ENCODE results near the gene PIP5K1C.
"Not testable (repeated sequence)": the region's sequence is repeated elsewhere in the genome, so short reads cannot be mapped to it uniquely, and the experiment has no call there.

PIP5K1C gene

GRCh38 chr19:3643674-3644313 lies 56.5 kb downstream of the PIP5K1C start:
- no peak for DNase-seq

- no peak for DNase-seq
Measured at GRCh38 chr19:3642987-3643673, 57.1 kb downstream of the PIP5K1C start.

- DNase-seq: no peak
Measured at GRCh38 chr19:3642296-3642695, 58.0 kb downstream of the PIP5K1C start.

- DNase-seq: no peak
Measured at GRCh38 chr19:3641515-3642269, 58.6 kb downstream of the PIP5K1C start.

- no peak for DNase-seq
Measured at GRCh38 chr19:3639479-3639878, 60.8 kb downstream of the PIP5K1C start.

GRCh38 chr19:3638208-3639193 lies 61.8 kb downstream of the PIP5K1C start:
- no peak for DNase-seq

- DNase-seq: no peak
Measured at GRCh38 chr19:3637621-3638020, 62.6 kb downstream of the PIP5K1C start.

DNA sequence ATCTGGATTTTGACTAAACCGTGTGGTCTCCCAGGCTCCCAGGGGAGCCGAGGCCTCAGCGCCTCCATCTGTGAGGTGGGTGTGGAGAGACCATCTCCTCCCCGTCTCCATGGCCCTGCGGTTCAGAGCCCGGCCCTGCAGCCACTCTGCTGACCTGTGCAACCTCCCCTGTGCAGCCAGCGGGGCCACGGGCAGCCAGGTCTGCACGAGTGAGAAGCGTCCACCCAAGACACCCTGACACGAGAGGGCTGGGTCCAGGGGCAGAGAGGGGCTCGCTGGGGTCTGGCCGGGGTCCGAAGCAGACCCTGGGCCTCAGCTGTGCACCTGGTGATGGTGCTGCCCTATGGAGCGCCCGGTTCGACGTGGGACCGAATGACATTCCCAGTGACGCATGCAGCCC lies 63.3 kb downstream of the PIP5K1C start:
- DNase-seq: no peak

DNA sequence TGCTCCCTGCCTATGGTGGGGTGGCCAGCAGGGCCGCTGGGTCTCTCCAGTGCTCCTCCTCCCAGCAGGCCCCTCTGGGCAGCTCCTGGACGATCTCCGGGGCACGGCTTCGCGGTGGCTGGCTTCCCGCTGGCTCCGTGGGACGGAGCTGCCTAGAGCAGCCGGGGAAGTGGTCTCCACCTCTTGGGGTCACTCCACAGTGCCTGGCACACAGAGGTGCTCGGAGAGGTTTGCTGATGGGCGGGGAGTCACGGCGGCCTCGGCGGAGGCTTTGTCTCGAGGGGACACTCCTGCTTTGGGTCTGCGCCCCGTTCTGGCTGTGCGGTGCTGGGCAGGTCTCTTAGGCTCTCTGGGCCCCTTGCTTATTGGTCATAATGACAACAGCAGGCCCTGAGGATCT lies 63.8 kb downstream of the PIP5K1C start:
- no peak for DNase-seq

DNA sequence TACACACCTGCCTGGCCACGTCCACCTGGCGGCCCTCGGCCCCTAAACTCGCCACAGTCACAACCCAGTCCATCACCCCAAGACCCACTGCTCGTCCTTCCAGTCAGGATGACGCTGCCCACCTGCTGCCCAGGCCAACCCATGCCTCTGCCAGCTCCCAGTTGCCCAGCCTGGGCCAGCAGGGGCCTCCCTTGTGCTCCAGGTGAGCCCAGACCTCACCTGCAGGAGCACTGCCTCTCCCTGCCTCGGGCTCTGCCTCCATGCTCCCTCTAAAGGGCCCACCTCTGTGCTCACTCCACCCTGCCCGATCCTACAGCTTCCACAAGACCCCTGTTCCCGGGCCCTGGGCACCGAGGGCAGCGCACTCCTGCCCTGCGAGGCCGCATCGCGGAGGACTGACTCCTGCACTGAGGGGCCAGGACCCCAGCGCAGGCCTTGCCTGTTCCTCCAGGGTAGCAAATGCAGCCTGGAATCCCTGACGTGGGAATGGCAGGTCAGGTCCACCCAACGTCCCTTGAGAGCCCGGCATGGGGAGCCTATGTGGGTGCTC lies 65.7 kb downstream of the PIP5K1C start:
- DNase-seq: no peak

DNA sequence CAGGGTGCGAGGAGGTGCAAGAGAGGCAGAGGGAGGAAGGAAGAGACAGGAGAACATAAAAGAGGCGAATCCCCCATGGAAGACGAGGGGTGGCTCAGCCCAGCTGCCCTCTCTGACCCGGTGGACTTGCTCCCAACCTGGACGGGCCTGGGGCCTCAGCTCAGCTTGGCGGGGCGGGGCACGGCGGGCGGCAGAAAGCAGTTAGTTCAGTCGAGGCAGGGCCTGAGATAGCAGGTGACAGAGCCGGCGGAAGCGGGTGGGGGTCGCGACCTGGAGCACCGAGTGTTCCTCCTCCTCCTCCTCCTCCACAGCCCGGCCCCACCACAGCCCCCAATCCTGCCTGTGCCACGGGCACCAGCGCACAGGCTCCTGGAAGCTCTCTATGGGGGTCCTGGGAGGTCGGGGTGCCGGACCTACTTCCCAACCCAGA lies 66.7 kb downstream of the PIP5K1C start:
- no peak for DNase-seq

DNA sequence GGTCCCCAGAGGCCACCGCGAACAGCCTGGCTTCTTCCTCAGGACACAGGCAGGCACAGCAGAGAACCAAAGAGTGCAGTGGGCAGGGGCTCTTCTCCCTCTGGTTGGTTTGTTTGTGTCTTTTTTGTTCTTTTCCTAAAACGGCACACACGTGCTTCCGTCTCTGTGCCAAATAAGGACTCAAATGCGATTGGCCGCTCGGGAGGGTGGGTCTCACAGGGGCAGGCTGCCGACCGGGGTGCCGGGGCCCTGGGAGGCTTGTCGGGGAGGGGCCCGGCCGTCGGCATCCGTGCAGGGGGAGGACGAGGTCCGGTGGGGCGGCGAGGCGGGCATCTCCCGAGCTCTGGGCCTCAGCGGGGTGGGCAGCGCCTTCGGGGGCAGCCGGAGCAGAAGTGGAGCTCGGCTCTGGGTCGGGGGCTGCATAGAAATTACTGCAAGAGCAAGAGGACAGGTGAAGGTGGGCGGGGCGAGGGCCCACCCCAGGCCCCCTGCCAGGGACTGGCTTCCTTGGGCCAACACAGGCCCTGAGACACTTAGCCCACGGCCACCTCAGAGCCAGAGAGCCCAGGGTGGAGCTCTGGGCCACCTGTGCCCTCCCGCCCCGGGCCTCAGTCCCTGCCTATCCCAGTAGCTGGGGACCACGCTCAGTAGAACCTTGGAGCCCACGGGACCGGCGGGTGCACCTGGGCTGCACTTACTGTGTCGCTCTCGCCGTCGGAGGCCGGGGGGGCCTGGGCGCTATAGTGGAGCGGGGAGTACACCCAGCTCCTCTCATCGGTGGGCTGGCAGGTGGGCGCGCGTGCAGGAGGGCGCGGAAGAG lies 67.3 kb downstream of the PIP5K1C start:
- DNase-seq: no peak

- DNase-seq: no peak
Measured at GRCh38 chr19:3632098-3632497, 68.2 kb downstream of the PIP5K1C start.

DNA sequence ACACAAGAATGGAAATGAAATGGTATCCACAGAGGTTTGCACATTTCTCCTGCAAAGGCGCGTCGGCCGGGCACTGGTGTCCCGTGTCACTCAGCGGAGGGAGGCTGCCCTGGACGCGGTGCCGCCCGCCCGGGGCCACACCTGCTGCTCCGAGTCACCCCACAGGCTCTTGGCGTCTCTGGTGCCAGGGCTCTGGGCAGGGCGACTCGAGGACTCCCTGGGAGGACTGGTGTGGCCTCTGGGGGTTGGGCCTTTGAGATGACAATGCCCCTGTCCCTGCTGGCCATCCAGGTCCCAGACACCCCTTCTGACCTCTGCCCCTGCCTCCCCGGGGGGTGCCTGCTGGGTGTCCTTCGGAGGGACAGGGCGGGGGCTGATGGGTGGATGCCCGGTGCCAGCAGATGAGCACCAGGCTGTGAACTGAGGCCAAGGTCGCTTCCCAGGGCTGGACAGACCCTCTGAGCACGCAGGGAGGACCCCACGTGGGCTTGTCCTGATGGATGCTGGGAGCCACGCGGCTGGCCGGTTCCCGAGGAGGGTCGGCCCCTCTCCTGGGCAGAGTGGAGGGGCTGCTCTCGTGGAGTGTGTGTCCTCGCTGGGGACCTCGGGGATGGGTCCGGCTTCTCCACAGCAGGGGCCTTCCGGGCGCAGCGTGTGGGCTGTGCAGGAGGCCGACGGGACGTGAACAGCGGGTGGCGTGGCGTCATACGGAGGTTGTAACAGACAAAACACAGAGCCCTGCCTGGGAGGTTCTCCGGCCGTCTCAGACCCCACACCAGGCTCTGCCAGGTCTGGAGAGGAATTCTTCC lies 69.0 kb downstream of the PIP5K1C start:
- DNase-seq: no peak

DNA sequence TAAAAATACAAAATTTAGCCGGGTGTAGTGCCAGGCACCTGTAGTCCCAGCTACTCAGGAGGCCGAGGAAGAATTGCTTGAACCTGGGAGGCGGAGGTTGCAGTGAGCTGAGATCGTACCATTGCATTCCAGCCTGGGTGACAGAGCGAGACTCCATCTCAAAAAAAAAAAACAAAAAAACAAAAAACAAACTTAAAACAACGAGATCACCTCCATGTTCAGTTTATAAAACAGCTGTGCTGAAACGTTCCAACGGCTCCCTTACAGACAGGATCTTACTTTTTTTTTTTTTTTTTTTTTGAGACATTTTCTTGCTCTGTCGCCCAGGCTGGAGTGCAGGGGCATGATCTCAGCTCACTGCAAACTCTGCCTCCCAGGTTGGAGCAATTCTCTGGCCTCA lies 71.5 kb downstream of the PIP5K1C start:
- DNase-seq: not testable (repeated sequence)

- DNase-seq: no peak
Measured at GRCh38 chr19:3627351-3627723, 72.9 kb downstream of the PIP5K1C start.

DNA sequence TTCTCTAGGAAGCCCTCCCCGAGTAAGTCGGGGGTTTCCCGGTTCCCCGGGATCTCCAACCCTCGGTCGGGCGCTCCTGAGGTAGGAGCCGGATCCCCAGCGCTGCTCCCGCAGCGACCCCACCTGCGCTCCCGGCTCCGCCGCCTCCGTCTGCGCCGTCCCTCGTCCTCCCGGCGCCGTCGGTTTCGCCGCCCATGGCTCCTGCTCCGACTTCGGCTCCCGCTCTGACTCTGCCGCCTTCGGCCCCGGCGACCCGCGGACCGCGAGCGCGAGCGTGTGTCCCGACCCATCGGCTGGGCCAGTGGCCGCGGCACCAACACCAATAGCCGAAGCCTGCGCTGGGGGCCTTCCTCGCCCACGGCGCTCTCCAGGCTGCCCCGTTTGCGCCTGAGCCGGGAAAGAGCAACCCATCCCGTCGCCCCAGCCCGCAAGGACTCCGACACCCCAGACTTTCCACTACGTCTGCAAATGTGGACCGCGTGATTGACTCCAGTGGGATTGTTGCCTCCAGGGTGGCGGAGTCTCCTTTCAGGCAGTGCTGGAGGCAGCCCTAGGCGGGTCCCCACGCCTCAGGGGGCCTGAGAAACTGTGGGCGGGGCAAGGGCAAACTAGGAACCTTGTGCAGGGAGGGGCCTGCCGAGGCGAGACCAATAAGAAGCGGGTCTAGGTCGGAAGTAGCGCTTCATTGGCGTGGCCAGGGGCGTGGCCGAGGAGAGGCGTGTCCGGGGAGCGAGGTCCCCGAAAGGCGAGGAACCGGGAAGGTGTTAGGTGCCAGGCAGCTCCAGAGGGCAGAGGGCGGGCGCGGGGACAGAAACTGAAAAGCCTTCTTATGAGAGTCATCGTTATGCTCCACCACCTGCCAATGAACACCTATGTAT lies 73.6 kb downstream of the PIP5K1C start, which contains the start of gene CACTIN:
Gene CACTIN (minus strand): TSS at position 318 of the 878 bp plus-strand sequence. CDS start 28 bp downstream, at position 290.
- DNase-seq: peak; percentile 99

- DNase-seq: no peak
Measured at GRCh38 chr19:3625996-3626472, 74.2 kb downstream of the PIP5K1C start.

DNA sequence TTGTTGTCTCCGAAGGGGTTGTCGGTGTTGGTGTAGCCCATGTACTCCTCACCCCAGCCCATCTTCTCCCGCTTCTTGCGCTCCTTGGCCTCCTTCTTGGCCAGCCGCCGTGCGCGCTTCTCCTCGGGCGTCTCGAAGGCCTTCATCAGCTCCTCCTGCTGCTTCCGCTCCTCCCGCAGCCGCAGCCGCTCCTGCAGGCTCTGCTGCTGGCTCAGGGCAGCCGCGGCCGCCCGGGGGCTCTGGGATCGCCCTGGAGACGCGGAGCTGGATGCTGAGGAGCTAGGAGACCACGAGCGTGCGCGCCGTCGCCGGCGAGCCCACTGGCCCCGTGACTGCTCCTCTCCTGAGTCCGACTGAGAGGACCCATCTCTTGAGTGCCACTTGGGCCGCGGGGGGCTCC lies 76.6 kb downstream of the PIP5K1C start:
- DNase-seq: no peak
